Measurements from ENCODE around the gene NPR1. TPM values are rescaled to one million over a fixed set of nuclear protein-coding genes. Genes with fewer than 3 reads are reported as not detected.
A peak's percentile ranks its signal among the peaks of the same experiment; 100 is the strongest.

Gene NPR1
- total and polyA plus RNA-seq, 8 donors = 1.4 to 39.7 (median 6.1) TPM

DNA sequence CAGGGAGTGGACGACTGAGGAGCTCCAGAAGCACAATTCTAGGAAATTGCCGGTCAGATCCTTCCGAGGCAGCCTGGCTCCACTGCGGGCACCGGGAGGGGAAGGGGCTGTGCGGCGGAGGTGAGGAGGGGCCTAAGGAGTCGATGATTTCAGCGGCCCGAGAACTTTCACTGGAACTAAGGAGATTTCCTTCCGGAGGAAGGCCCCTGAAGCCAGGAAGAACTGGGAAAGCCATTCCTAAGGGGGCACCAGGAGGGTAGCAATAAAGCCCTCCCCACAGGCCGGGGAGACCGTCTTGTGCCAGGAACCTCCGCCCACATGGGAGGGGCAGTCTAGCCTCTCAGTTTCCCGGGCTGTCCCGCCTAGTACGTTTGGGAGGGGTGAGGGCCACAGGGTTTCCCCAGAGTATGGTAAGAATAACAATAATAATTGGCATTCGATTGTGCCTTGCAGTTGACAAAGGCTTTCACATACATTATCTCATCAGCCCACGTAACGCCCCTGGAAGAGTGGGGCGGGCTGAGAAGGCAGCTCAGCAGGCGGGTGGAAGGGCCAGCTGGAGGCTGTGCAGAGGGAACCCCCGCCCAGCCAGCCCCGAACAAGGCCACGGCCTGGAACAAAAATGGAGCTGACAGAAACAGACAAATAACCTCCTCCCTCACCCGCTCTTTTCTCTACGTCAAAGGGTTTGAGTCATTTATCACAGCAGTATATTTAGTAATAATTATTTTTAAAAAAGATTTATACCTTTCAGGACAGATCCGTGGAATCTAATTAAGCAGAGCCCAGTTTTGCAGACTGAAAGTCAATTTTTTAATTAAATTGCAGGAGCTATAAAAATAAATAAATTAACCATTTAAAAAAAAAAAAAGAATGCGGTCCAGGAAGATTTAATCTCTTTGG lies 19.8 kb downstream of the NPR1 start:
- whole genome bisulfite sequencing, 5 donors = 24 to 36% (median 32%) methylated on average over 25 to 29 of the region's 29 CpGs
- intact Hi-C loops (cut with DNase I; ENCODE audit: low total_unique reads) = no loop called here
- DNase-seq = peak in 1 of 2 donors; percentile 90
- no peaks in the 10 kb centered on the region for H3K9me3 ChIP-seq
- TF ChIP-seq EP300 (IDR thresholded peaks at IDR 0.05) (peak; percentile 26), POLR2AphosphoS5 (IDR thresholded peaks at IDR 0.05) (peak in 2 of 3 donors; percentile 20 to 23), POLR2A (IDR thresholded peaks at IDR 0.05) (no peak)
- TF ChIP-seq, protein P1, sequence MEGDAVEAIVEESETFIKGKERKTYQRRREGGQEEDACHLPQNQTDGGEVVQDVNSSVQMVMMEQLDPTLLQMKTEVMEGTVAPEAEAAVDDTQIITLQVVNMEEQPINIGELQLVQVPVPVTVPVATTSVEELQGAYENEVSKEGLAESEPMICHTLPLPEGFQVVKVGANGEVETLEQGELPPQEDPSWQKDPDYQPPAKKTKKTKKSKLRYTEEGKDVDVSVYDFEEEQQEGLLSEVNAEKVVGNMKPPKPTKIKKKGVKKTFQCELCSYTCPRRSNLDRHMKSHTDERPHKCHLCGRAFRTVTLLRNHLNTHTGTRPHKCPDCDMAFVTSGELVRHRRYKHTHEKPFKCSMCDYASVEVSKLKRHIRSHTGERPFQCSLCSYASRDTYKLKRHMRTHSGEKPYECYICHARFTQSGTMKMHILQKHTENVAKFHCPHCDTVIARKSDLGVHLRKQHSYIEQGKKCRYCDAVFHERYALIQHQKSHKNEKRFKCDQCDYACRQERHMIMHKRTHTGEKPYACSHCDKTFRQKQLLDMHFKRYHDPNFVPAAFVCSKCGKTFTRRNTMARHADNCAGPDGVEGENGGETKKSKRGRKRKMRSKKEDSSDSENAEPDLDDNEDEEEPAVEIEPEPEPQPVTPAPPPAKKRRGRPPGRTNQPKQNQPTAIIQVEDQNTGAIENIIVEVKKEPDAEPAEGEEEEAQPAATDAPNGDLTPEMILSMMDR (IDR thresholded peaks at IDR 0.05) = no peak
- H3K36me3 ChIP-seq = peaks cover 0 to 4% (median 0%) of the 10 kb centered on the region in 4 donors
- H3K27ac ChIP-seq = peak overlapping the region; percentile 16 to 89 (median 81)
- no peaks in the 10 kb centered on the region for H3K27me3 ChIP-seq
- H3K4me3 ChIP-seq = peak overlapping the region in 2 of 4 donors; percentile 12 to 18
- H3K4me1 ChIP-seq = peaks cover 0 to 33% (median 23%) of the 10 kb centered on the region in 4 donors

DNA sequence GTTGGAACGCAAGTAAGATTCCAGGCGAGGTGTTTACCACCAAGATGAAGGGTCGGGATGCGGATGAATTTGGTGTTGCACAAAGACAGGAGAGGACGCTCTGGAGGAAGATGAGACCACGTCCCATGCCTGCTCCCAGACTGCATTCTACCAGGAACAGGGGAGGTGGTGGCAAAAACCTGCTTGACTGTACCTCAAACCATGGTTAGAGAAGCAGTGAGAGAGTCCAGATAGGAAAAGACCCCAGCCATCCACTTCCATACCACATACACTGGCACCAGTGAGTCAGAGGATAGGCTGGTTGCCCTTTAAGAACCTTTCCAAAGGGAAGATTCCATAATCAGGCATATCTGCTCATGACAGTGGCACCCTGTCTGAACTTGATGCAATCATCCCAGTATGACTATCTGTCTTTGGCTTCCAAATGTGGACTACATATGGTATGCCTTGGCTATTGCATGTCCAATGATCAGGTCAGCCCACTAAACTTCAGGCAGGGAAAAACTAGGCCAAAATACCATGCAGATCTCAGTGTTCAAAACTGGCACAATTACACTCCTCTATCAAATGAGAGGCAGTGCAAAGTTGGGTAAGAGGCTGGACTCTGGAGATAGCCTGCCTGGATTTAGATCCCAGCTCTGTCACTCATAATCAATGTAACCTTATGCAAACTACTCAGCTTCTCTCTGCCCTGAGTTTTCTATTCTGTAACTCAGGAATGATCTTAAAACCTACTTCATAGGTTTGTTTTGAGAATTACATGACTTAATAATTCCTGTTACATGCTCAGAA lies 20.6 kb downstream of the NPR1 start:
- Histone ChIP-seq H3K27ac (peak overlapping the region in 4 of 5 donors; percentile 77 to 89 (median 84)), H3K27me3 (no peaks in the 10 kb centered on the region), H3K4me3 (no peak overlapping the region), H3K4me1 (peaks cover 0 to 33% (median 23%) of the 10 kb centered on the region in 4 donors), H3K36me3 (no peaks in the 10 kb centered on the region), H3K9me3 (no peaks in the 10 kb centered on the region)
- no peak for DNase-seq
- 80 to 95% (median 89%) methylated on average over 6 of the region's 6 CpGs for WGBS, 5 donors
- intact Hi-C loops (cut with DNase I; ENCODE audit: low total_unique reads) = no loop called here
- TF ChIP-seq POLR2AphosphoS5 (IDR thresholded peaks at IDR 0.05) = no peak
- TF ChIP-seq, protein P1 (IDR thresholded peaks at IDR 0.05) = no peak
- no peak for TF ChIP-seq POLR2A (IDR thresholded peaks at IDR 0.05)
- no peak for TF ChIP-seq EP300 (IDR thresholded peaks at IDR 0.05)

DNA sequence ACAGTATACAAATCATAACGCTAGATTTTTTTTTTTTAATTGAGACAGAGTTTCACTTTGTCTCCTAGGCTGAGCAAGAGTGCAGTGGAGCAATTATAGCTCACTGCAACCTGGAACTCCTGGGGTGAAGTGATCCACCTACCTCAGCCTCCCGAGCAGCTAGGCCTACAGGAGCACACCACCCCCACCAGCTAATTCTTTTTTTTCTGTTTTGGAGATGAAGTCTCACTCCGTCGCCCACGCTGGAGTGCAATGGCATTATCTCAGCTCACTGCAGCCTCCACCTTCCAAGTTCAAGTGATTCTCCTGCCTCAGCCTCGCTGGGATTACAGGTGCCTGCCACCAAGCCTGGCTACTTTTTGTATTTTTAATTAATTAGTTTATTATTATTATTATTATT lies 21.3 kb downstream of the NPR1 start:
- no peak for DNase-seq
- Histone ChIP-seq H3K9me3 (no peaks in the 10 kb centered on the region), H3K4me1 (peaks cover 0 to 33% (median 23%) of the 10 kb centered on the region in 4 donors), H3K36me3 (no peaks in the 10 kb centered on the region), H3K4me3 (no peak overlapping the region), H3K27ac (no peak overlapping the region), H3K27me3 (no peaks in the 10 kb centered on the region)
- TF ChIP-seq, protein P1 (IDR thresholded peaks at IDR 0.05) = no peak
- TF ChIP-seq POLR2A (IDR thresholded peaks at IDR 0.05) (no peak), POLR2AphosphoS5 (IDR thresholded peaks at IDR 0.05) (no peak), EP300 (IDR thresholded peaks at IDR 0.05) (no peak)
- intact Hi-C loops (cut with DNase I; ENCODE audit: low total_unique reads) = no loop called here
- WGBS, 5 donors = 82 to 94% (median 90%) methylated on average over 6 of the region's 6 CpGs

DNA sequence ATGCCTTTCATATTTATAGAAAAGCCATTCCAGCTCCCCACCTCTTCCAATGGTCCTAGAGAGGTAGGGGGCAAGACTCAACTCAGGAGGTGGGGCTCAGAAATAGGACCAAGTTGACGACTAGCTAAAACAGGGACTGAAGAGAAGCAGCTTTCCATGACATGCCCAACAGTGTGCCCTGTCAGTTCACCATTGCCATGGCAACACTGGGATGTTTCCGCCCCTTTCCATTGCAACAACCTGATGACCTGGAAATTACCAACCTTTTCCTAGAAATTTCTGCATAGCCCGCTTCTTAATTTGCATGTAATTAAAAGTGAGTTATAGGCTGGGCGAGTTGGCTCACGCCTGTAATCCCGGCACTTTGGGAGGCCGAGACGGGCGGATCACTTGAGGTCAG lies 27.0 kb downstream of the NPR1 start:
- TF ChIP-seq POLR2AphosphoS5 (IDR thresholded peaks at IDR 0.05) (no peak), POLR2A (IDR thresholded peaks at IDR 0.05) (no peak), EP300 (IDR thresholded peaks at IDR 0.05) (no peak)
- TF ChIP-seq, protein P1 (IDR thresholded peaks at IDR 0.05) = no peak
- 88 to 96% (median 93%) methylated on average over 9 of the region's 9 CpGs for WGBS, 5 donors
- Histone ChIP-seq H3K4me1 (no peaks in the 10 kb centered on the region), H3K27me3 (no peaks in the 10 kb centered on the region), H3K9me3 (no peaks in the 10 kb centered on the region), H3K36me3 (no peaks in the 10 kb centered on the region), H3K27ac (no peak overlapping the region), H3K4me3 (no peak overlapping the region)
- intact Hi-C loops (cut with DNase I; ENCODE audit: low total_unique reads) = no loop called here
- DNase-seq = no peak
